ENCODE results near the gene SYAP1. TPM values are rescaled to one million over a fixed set of nuclear protein-coding genes. Genes with fewer than 3 reads are reported as not detected.

Gene SYAP1
- total RNA-seq, 4 donors from 2014 or later, result 16.7 to 20.9 (median 18.9) TPM

DNA sequence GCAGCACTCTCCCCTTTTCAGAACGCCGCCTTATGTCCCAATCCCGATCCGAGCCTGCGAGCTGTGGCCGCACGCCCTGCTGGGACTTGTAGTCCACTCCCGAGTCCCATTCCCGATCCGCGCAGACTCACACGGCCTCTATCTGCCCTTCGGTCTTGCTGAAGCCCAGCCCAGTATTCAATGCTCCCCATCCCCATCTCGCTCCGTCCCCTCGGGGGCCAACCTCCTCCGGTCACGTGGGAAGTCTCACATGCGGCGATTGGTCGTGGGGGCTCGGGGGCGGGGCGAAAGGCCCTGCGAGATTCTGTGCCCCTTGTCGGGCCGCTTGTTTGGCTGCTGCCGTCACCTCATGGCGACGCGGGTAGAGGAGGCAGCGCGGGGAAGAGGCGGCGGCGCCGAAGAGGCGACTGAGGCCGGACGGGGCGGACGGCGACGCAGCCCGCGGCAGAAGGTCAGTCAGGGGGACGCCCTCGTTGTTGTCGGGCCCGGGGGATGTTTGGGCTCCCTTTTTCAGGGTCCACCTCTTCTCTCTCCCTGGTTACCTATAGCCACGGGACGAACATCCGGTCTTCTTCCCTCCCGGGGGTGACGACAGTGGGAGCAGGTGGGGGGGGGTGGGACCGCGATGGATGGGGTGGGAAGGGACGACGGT is 66.9 kb downstream of the SYAP1 start, which contains the start of gene TXLNG:
Gene TXLNG (plus strand): TSS at position 328 of the 652 bp plus-strand sequence. CDS start 22 bp downstream, at position 350.
- H3K4me1 ChIP-seq, result peaks cover 9% of the 10 kb centered on the region
- H3K27ac ChIP-seq, result peak within 1 kb of the TSS; percentile 89
- H3K36me3 ChIP-seq, result no peaks in the 10 kb centered on the region
- H3K4me3 ChIP-seq, result peak within 1 kb of the TSS; percentile 69
- no peaks in the 10 kb centered on the region for H3K9me3 ChIP-seq
- TF ChIP-seq POLR2AphosphoS5 (IDR thresholded peaks at IDR 0.05) (peak; percentile 65 to 85 (median 83)), EP300 (IDR thresholded peaks at IDR 0.05) (no peak), POLR2A (IDR thresholded peaks at IDR 0.05) (peak in 1 of 2 donors; percentile 91)
- TF ChIP-seq, protein P1, sequence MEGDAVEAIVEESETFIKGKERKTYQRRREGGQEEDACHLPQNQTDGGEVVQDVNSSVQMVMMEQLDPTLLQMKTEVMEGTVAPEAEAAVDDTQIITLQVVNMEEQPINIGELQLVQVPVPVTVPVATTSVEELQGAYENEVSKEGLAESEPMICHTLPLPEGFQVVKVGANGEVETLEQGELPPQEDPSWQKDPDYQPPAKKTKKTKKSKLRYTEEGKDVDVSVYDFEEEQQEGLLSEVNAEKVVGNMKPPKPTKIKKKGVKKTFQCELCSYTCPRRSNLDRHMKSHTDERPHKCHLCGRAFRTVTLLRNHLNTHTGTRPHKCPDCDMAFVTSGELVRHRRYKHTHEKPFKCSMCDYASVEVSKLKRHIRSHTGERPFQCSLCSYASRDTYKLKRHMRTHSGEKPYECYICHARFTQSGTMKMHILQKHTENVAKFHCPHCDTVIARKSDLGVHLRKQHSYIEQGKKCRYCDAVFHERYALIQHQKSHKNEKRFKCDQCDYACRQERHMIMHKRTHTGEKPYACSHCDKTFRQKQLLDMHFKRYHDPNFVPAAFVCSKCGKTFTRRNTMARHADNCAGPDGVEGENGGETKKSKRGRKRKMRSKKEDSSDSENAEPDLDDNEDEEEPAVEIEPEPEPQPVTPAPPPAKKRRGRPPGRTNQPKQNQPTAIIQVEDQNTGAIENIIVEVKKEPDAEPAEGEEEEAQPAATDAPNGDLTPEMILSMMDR (IDR thresholded peaks at IDR 0.05), result no peak
- 0% methylated on average over 39 of the region's 59 CpGs for WGBS
- peak; percentile 97 to 100 for DNase-seq (ENCODE audit: low spot score in 2 of 2)
- no peaks in the 10 kb centered on the region for H3K27me3 ChIP-seq

DNA sequence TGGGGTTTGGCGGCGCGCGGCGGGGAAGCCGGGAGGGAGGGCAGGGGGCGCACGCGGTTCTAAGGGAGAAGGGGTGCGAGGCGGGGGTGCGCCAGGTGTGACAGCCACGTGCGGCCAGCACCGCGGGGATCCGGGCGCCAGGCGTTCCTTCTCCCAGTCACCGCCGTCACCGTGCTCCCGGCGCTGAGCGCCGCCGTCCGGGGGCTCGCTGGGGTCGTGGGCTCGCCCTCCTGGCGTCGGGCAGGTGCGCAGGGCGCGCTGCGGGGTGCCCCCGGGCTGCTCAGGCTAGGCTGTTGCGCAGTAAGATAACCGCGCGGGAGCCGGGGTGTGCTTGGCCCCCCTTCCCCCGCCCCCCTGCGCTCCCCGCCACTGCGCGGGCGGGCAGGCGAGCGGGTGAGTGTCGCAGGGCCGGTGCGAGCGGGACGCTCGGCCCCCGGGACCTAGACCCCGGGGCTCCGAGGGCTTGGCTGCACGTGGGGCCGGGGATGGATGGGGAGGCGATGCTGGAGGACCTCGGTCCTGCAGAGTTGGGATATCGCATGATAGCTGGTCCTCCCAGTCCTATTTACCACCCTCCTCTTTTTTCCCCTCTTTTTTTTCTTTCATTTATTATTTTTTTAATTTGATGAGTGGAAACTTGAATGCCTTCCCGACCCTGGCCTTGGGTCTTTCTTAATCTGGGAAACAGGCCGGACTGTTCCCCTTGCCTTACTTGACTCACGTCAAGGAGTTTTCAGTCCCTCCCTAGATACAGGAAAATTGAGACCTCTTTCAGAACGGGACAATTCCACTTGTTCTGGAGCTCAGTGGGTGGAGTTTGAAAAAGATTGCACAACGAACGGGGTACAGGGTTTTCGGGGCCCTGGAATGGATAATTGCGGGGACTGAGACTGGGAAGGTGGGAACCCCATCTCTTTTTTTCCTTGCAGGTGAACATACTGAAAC is 67.7 kb downstream of the SYAP1 start:
- TF ChIP-seq POLR2A (IDR thresholded peaks at IDR 0.05) (no peak), POLR2AphosphoS5 (IDR thresholded peaks at IDR 0.05) (no peak), EP300 (IDR thresholded peaks at IDR 0.05) (no peak)
- TF ChIP-seq, protein P1 (IDR thresholded peaks at IDR 0.05), result no peak
- Histone ChIP-seq H3K9me3 (no peaks in the 10 kb centered on the region), H3K27me3 (no peaks in the 10 kb centered on the region), H3K4me3 (peak overlapping the region; percentile 69), H3K27ac (peak overlapping the region; percentile 89), H3K36me3 (no peaks in the 10 kb centered on the region), H3K4me1 (peaks cover 9% of the 10 kb centered on the region)
- peak in 1 of 2 donors; percentile 67 for DNase-seq (ENCODE audit: low spot score in 2 of 2)
- 15% methylated on average over 13 of the region's 73 CpGs for WGBS

DNA sequence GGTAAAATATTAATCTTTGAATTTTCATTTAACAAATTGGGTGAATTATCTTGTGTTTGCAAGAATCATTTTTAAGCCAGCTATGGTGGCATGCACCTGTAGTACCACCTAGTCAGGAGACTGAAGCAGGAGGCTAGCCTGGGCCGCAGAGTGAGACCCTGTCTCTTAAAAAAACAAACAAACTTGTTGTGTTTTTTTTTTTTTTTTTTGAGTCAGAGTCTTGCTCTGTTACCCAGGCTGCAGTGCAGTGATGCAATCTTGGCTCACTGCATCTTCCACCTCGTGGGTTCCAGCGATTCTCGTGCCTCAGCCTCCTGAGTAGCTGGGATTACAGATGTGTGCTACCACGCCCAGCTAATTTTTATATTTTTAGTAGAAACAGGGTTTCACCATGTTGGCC is 69.1 kb downstream of the SYAP1 start:
- H3K27me3 ChIP-seq, result no peaks in the 10 kb centered on the region
- H3K4me1 ChIP-seq, result peaks cover 9% of the 10 kb centered on the region
- WGBS, result 52% methylated on average over 5 of the region's 5 CpGs
- no peak overlapping the region for H3K27ac ChIP-seq
- peak in 1 of 2 donors; percentile 74 for DNase-seq (ENCODE audit: low spot score in 2 of 2)
- no peak overlapping the region for H3K4me3 ChIP-seq
- H3K9me3 ChIP-seq, result no peaks in the 10 kb centered on the region
- no peaks in the 10 kb centered on the region for H3K36me3 ChIP-seq
- TF ChIP-seq POLR2A (IDR thresholded peaks at IDR 0.05), result no peak
- TF ChIP-seq POLR2AphosphoS5 (IDR thresholded peaks at IDR 0.05), result no peak

DNA sequence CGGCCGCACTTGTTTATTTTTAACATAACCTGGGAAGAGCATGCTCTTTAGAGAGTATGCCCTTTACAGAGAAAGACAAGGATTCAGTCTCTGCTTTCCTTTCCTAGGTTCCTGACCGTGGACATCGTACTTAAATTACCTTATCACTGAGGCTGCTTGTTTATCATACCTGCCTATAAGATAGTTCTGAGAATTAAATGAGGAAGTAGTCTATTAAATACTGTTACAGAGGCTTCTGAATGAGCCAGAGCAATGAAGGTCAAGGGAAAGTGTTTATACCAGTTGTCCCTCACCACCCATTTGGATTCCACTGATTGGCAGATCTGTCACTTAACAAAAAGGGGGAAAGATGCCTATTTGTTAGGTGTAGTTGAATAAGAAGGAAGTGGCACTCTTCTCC is 76.9 kb downstream of the SYAP1 start:
- Histone ChIP-seq H3K36me3 (no peaks in the 10 kb centered on the region), H3K4me1 (no peaks in the 10 kb centered on the region), H3K27ac (no peak overlapping the region), H3K9me3 (no peaks in the 10 kb centered on the region), H3K27me3 (no peaks in the 10 kb centered on the region), H3K4me3 (no peak overlapping the region)
- no peak for TF ChIP-seq POLR2AphosphoS5 (IDR thresholded peaks at IDR 0.05)
- TF ChIP-seq, protein P1 (IDR thresholded peaks at IDR 0.05), result no peak
- no peak for TF ChIP-seq EP300 (IDR thresholded peaks at IDR 0.05)
- no peak for TF ChIP-seq POLR2A (IDR thresholded peaks at IDR 0.05)
- WGBS, result 88% methylated on average over 4 of the region's 4 CpGs
- DNase-seq (ENCODE audit: low spot score in 2 of 2), result no peak

DNA sequence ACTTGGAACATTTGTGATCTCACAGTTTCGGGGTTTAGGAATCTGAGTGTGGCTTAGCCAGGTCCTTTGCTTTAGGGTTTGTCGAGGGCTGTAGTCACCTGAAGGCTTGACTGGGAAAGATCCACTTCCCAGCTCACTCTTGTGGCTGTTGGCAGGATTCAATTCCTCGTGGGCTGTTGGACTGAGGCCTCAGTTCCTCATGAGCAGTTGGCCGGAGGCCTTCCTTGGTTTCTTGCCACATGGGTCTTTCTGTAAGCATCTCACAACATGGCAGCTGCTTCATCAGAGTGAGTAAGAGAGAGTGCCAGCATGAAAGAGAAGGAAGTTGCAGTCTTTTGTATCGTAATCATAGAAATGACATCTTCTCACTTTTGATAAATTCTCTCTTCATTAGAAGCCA is 77.9 kb downstream of the SYAP1 start:
- TF ChIP-seq POLR2AphosphoS5 (IDR thresholded peaks at IDR 0.05) (no peak), POLR2A (IDR thresholded peaks at IDR 0.05) (no peak), EP300 (IDR thresholded peaks at IDR 0.05) (no peak)
- TF ChIP-seq, protein P1 (IDR thresholded peaks at IDR 0.05), result no peak
- 76% methylated on average over 5 of the region's 5 CpGs for WGBS
- DNase-seq (ENCODE audit: low spot score in 2 of 2), result no peak

More for the DNA sequence above, 77.9 kb downstream of the SYAP1 start:
- no peak overlapping the region for H3K4me3 ChIP-seq
- no peak overlapping the region for H3K27ac ChIP-seq
- no peaks in the 10 kb centered on the region for H3K9me3 ChIP-seq
- H3K27me3 ChIP-seq, result no peaks in the 10 kb centered on the region
- H3K4me1 ChIP-seq, result no peaks in the 10 kb centered on the region
- no peaks in the 10 kb centered on the region for H3K36me3 ChIP-seq

Measured in suprapubic skin (tissue), 4 donors.